Measurements from ENCODE around the gene LY6G6C. TPM values are rescaled to one million over a fixed set of nuclear protein-coding genes. Genes with fewer than 3 reads are reported as not detected.

The LY6G6C gene
- total and polyA plus RNA-seq, 2 of the 13 experiments (the other 11 are each of a cell fraction or from before 2014, with no cell fraction given), result 0.15 TPM; not detected in 1

GRCh38 chr6:31734821-31735406 is 13.4 kb upstream of the LY6G6C start (continued):
- TF ChIP-seq REXO4 (CRISPR knock-in tag; IDR thresholded peaks at IDR 0.05; ENCODE audit: borderline replicate concordance), result no peak
- no peak for TF ChIP-seq NFIC (IDR thresholded peaks at IDR 0.05; ENCODE audit: low read length)
- 0 out of 2 replicates have a peak, but pooled peaks have one; percentile 75 for TF ChIP-seq DZIP1 (CRISPR knock-in tag; IDR thresholded peaks at IDR 0.05)
- peak; percentile 49 for TF ChIP-seq RARA (CRISPR knock-in tag; IDR thresholded peaks at IDR 0.05)
- 0 out of 2 replicates have a peak, but pooled peaks have one; percentile 2 for TF ChIP-seq CEBPG (CRISPR knock-in tag; IDR thresholded peaks at IDR 0.05)
- TF ChIP-seq ZNF564 (CRISPR knock-in tag; IDR thresholded peaks at IDR 0.05), result no peak
- no peak for TF ChIP-seq HNF4G (IDR thresholded peaks at IDR 0.05; ENCODE audit: borderline replicate concordance, low read depth, low read length)
- TF ChIP-seq HNF4G (CRISPR knock-in tag; IDR thresholded peaks at IDR 0.05; ENCODE audit: borderline replicate concordance, low read depth), result 0 out of 2 replicates have a peak, but pooled peaks have one; percentile 4
- TF ChIP-seq ZFP90 (CRISPR knock-in tag; IDR thresholded peaks at IDR 0.05; ENCODE audit: borderline replicate concordance), result no peak
- peak; percentile 16; the same call in 1 of the 2 replicates for TF ChIP-seq ELF1 (CRISPR knock-in tag; IDR thresholded peaks at IDR 0.05)
- peak; percentile 69; the same call in 1 of the 2 replicates for TF ChIP-seq SIN3A (IDR thresholded peaks at IDR 0.05; ENCODE audit: borderline replicate concordance, low read depth, low read length)
- TF ChIP-seq ZBTB40 (IDR thresholded peaks at IDR 0.05), result no peak
- TF ChIP-seq ZBTB40 (CRISPR knock-in tag; IDR thresholded peaks at IDR 0.05), result peak; percentile 15; the same call in 1 of the 2 replicates
- no peak for TF ChIP-seq CAMTA2 (CRISPR knock-in tag; IDR thresholded peaks at IDR 0.05; ENCODE audit: borderline replicate concordance)
- 0 out of 2 replicates have a peak, but pooled peaks have one; percentile 44 for TF ChIP-seq ZNF879 (CRISPR knock-in tag; IDR thresholded peaks at IDR 0.05)
- TF ChIP-seq RNF219 (CRISPR knock-in tag; IDR thresholded peaks at IDR 0.05), result no peak

All from HepG2 (cell line).